PC-3 (cell line): ENCODE measurements around the gene FAM184A.

ENCODE experiments used
- EZH2phosphoT487 ChIP-seq: fragments of 300-600 bp; sonication (generic); IDR thresholded peaks from 2 replicates; pipeline ENCODE4 v1.6.1; 2018; ENCODE audit warnings: mild to moderate bottlenecking, antibody characterized with exemption, low read length, borderline replicate concordance
- TF ChIP-seq, protein P1 (sequence below): fragments of 300-600 bp; sonication (generic); conservative IDR thresholded peaks from 2 replicates; pipeline ENCODE4 v1.5.1; 2017; ENCODE audit warnings: antibody characterized with exemption, low read depth, mild to moderate bottlenecking, low read length

DNA sequence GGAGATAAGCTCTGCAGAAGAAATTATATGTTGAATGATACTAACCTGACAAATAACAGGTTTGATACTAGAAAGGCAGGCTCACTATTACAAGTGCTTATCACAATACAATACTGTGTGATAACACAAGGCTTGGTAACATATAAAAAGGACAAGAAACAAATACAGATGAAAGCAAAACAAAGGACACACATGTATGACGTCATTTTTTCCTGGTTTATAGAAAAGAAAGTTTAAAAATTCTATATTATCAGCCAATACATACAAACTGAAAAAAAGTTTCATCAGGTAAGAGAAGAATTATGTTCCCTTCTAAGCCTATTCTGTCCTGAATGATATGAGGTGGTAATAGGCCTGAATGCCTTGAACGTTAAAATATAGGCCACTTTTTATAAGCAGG, 111.2 kb downstream of the FAM184A start:
- TF ChIP-seq, protein P1, sequence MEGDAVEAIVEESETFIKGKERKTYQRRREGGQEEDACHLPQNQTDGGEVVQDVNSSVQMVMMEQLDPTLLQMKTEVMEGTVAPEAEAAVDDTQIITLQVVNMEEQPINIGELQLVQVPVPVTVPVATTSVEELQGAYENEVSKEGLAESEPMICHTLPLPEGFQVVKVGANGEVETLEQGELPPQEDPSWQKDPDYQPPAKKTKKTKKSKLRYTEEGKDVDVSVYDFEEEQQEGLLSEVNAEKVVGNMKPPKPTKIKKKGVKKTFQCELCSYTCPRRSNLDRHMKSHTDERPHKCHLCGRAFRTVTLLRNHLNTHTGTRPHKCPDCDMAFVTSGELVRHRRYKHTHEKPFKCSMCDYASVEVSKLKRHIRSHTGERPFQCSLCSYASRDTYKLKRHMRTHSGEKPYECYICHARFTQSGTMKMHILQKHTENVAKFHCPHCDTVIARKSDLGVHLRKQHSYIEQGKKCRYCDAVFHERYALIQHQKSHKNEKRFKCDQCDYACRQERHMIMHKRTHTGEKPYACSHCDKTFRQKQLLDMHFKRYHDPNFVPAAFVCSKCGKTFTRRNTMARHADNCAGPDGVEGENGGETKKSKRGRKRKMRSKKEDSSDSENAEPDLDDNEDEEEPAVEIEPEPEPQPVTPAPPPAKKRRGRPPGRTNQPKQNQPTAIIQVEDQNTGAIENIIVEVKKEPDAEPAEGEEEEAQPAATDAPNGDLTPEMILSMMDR = no peak
- TF ChIP-seq EZH2phosphoT487 = no peak
